ENCODE results near the gene EPHA5. TPM values are rescaled to one million over a fixed set of nuclear protein-coding genes. Genes with fewer than 3 reads are reported as not detected.

The EPHA5 gene
- total RNA-seq, 1 experiment from 2014 or later = not detected

DNA sequence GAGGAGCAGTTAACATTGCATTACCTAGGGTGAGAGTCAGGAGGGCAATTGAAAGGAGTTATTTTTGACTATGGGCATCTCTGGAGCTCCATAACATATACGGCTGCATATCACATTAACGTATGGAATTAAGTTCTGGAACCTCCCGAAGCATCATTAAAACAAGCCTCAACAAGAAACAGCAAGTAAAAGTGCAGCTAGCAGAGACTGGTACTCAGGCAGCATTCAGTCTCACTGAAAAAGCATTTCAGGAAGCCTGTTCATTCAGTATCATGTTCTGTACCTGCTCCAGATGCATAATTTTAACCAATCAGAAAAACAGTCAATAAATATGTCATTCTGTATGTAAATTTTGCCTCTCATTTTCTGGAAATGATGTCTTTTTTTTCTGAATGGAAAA is 299.6 kb downstream of the EPHA5 start:
- Histone ChIP-seq H3F3A (ENCODE audit: insufficient read depth, low read depth) (no peaks in the 10 kb centered on the region), H3K9me3 (ENCODE audit: insufficient read depth, low read depth) (no peaks in the 10 kb centered on the region), H3K4me1 (replicated peaks; ENCODE audit: insufficient read depth) (no peaks in the 10 kb centered on the region), H3K27ac (no peak overlapping the region), H3K27me3 (ENCODE audit: insufficient read depth, low read depth) (no peaks in the 10 kb centered on the region), H3K4me2 (no peak overlapping the region), H3K4me3 (no peak overlapping the region), H3K9me2 (ENCODE audit: insufficient read depth) (no peaks in the 10 kb centered on the region), H4K20me1 (ENCODE audit: insufficient read depth) (no peaks in the 10 kb centered on the region), H3K79me2 (ENCODE audit: low read depth) (no peaks in the 10 kb centered on the region), H3K36me3 (ENCODE audit: low read depth) (no peaks in the 10 kb centered on the region), H2AFZ (no peak overlapping the region)
- no peak for DNase-seq
- TF ChIP-seq EZH2 (IDR thresholded peaks at IDR 0.05; ENCODE audit: low read depth) = no peak
- TF ChIP-seq, protein P1, sequence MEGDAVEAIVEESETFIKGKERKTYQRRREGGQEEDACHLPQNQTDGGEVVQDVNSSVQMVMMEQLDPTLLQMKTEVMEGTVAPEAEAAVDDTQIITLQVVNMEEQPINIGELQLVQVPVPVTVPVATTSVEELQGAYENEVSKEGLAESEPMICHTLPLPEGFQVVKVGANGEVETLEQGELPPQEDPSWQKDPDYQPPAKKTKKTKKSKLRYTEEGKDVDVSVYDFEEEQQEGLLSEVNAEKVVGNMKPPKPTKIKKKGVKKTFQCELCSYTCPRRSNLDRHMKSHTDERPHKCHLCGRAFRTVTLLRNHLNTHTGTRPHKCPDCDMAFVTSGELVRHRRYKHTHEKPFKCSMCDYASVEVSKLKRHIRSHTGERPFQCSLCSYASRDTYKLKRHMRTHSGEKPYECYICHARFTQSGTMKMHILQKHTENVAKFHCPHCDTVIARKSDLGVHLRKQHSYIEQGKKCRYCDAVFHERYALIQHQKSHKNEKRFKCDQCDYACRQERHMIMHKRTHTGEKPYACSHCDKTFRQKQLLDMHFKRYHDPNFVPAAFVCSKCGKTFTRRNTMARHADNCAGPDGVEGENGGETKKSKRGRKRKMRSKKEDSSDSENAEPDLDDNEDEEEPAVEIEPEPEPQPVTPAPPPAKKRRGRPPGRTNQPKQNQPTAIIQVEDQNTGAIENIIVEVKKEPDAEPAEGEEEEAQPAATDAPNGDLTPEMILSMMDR (conservative IDR thresholded peaks at IDR 0.05) = no peak
- intact Hi-C loops (cut with micrococcal nuclease; ENCODE audit: unreplicated experiment) = no loop called here
- CTCF ChIA-PET = no interaction called here
- POLR2A ChIA-PET (ENCODE audit: unreplicated experiment) = no interaction called here
- BruUV-seq (replicated peaks) = no TSS peak

DNA sequence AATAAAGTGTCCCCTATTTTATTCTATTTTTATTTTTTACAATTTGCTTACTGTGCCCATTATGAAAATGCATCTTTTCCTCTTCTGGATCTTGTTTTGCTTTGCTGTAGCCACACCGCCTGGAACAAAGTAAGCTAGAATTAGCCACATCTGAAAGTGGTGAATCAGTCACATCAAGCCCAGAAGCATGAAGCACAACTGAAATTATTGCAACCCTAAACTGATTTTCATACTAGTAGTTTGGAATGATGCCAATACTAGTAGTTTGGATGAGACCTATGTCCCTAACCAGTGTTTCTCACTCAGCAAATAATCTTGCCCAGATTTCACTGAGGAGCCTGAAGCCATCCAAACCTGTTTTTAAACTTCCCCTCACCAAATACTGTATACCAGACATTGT is 303.0 kb downstream of the EPHA5 start:
- intact Hi-C loops (cut with micrococcal nuclease; ENCODE audit: unreplicated experiment) = no loop called here
- Histone ChIP-seq H3K9me2 (ENCODE audit: insufficient read depth) (no peaks in the 10 kb centered on the region), H3K4me3 (no peak overlapping the region), H3K9me3 (ENCODE audit: insufficient read depth, low read depth) (no peaks in the 10 kb centered on the region), H3K36me3 (ENCODE audit: low read depth) (no peaks in the 10 kb centered on the region), H3K27ac (no peak overlapping the region), H3K79me2 (ENCODE audit: low read depth) (no peaks in the 10 kb centered on the region), H3K27me3 (ENCODE audit: insufficient read depth, low read depth) (no peaks in the 10 kb centered on the region), H3K4me1 (replicated peaks; ENCODE audit: insufficient read depth) (no peaks in the 10 kb centered on the region), H3F3A (ENCODE audit: insufficient read depth, low read depth) (no peaks in the 10 kb centered on the region), H4K20me1 (ENCODE audit: insufficient read depth) (no peaks in the 10 kb centered on the region), H2AFZ (no peak overlapping the region), H3K4me2 (no peak overlapping the region)
- DNase-seq = no peak
- BruUV-seq (replicated peaks) = no TSS peak
- POLR2A ChIA-PET (ENCODE audit: unreplicated experiment) = no interaction called here
- CTCF ChIA-PET = no interaction called here
- no peak for TF ChIP-seq EZH2 (IDR thresholded peaks at IDR 0.05; ENCODE audit: low read depth)
- TF ChIP-seq, protein P1 (conservative IDR thresholded peaks at IDR 0.05) = no peak

DNA sequence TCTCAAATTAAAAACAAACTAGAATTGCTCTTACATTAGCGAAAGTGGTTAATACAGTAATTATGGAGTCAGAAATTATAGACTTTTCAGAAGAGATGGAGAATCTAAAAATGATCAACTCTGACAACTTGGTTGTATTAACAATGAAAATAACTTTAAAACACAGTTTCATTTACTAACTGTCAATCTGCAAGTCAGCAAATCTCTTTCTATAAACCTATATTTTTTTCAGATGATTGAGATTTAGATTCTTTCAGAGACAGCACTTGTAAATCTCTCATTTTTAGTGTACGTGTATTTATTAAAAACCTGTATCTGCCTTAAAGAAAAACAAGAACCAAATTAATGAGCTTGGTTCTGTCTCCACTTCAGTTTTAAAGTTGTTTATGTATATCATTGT is 311.4 kb downstream of the EPHA5 start:
- Histone ChIP-seq H3K4me1 (replicated peaks; ENCODE audit: insufficient read depth) (no peaks in the 10 kb centered on the region), H3K79me2 (ENCODE audit: low read depth) (no peaks in the 10 kb centered on the region), H3K4me3 (no peak overlapping the region), H3K27ac (no peak overlapping the region), H3K9me2 (ENCODE audit: insufficient read depth) (no peaks in the 10 kb centered on the region), H4K20me1 (ENCODE audit: insufficient read depth) (no peaks in the 10 kb centered on the region), H3K36me3 (ENCODE audit: low read depth) (no peaks in the 10 kb centered on the region), H3K9me3 (ENCODE audit: insufficient read depth, low read depth) (no peaks in the 10 kb centered on the region), H3F3A (ENCODE audit: insufficient read depth, low read depth) (no peaks in the 10 kb centered on the region), H3K4me2 (no peak overlapping the region), H2AFZ (no peak overlapping the region), H3K27me3 (ENCODE audit: insufficient read depth, low read depth) (no peaks in the 10 kb centered on the region)
- TF ChIP-seq EZH2 (IDR thresholded peaks at IDR 0.05; ENCODE audit: low read depth) = no peak
- TF ChIP-seq, protein P1 (conservative IDR thresholded peaks at IDR 0.05) = no peak
- CTCF ChIA-PET = no interaction called here
- intact Hi-C loops (cut with micrococcal nuclease; ENCODE audit: unreplicated experiment) = no loop called here
- DNase-seq = no peak
- no TSS peak for BruUV-seq (replicated peaks)
- POLR2A ChIA-PET (ENCODE audit: unreplicated experiment) = no interaction called here

Measured in PC-9 (cell line).